HepG2 (cell line): Measurements from ENCODE around the gene LITAFD. TPM values are rescaled to one million over a fixed set of nuclear protein-coding genes. Genes with fewer than 3 reads are reported as not detected.

Experiments
- ATF7 ChIP-seq, 2 experiments: fragments of 450-650 bp in 1 of 2; sonication (generic) in 1 of 2; formaldehyde crosslinking in 1 of 2; IDR thresholded peaks; 2 replicates each; pipeline versions ENCODE4 v1.4.0 to v1.6.1; 2016 to 2020; ENCODE audit warnings: antibody characterized with exemption in 1 of 2, mild to moderate bottlenecking in 1 of 2, missing genetic modification reagents in 1 of 2
- BORCS8-MEF2B ChIP-seq: sonication (generic); formaldehyde crosslinking; IDR thresholded peaks from 2 replicates; pipeline ENCODE4 v1.8.0; 2022; ENCODE audit warnings: mild to moderate bottlenecking, missing genetic modification reagents
- HDAC1 ChIP-seq: sonication (generic); formaldehyde crosslinking; IDR thresholded peaks from 2 replicates; pipeline ENCODE4 v1.5.1; 2020; ENCODE audit warnings: mild to moderate bottlenecking, missing genetic modification reagents
- JARID2 ChIP-seq: sonication (generic); formaldehyde crosslinking; IDR thresholded peaks from 2 replicates; pipeline ENCODE4 v1.8.1; 2023; ENCODE audit warnings: missing genetic modification reagents, inconsistent platforms; ENCODE audit not compliant: insufficient replicate concordance
- NFIB ChIP-seq: sonication (generic); formaldehyde crosslinking; IDR thresholded peaks from 2 replicates; pipeline ENCODE4 v1.9.0; 2021; ENCODE audit warnings: missing genetic modification reagents, mild to moderate bottlenecking, borderline replicate concordance
- SETDB1 ChIP-seq: sonication (generic); formaldehyde crosslinking; IDR thresholded peaks from 2 replicates; pipeline ENCODE4 v1.5.1; 2020; ENCODE audit warnings: missing genetic modification reagents, mild to moderate bottlenecking, borderline replicate concordance
- ZBTB38 ChIP-seq: sonication (generic); formaldehyde crosslinking; IDR thresholded peaks from 2 replicates; pipeline ENCODE4 v1.5.1; 2020; ENCODE audit warnings: mild to moderate bottlenecking, missing genetic modification reagents
- ZNF547 ChIP-seq: sonication (generic); formaldehyde crosslinking; IDR thresholded peaks from 2 replicates; pipeline ENCODE4 v1.5.1; 2020; ENCODE audit warnings: mild to moderate bottlenecking, missing genetic modification reagents
- ZNF737 ChIP-seq: sonication (generic); formaldehyde crosslinking; IDR thresholded peaks from 2 replicates; pipeline ENCODE4 v1.5.0; 2020; ENCODE audit warnings: missing genetic modification reagents, mild to moderate bottlenecking, borderline replicate concordance
- ZNF776 ChIP-seq: sonication (generic); formaldehyde crosslinking; IDR thresholded peaks from 2 replicates; pipeline ENCODE4 v1.4.0; 2020; ENCODE audit warnings: mild to moderate bottlenecking, missing genetic modification reagents
- polyA plus RNA-seq, 8 experiments: library from polyadenylated mRNA; depleted of rRNA in 3 of 8; stranded (reverse) in 7 of 8; unstranded in 1 of 8; fragments of >200 nt; fragmentation: Illumina TruSeq in 4 of 8; extraction: Trizol in 4 of 8; gene quantifications; 2 replicates each; pipeline versions ENCODE4 v1.2.1 to v1.2.3, GENCODE V29; 2011 to 2016; ENCODE audit warnings: low read depth in 4 of 8, missing spikeins in 1 of 8, mixed read lengths in 1 of 8; ENCODE audit not compliant: insufficient read depth in 1 of 8
- total RNA-seq, 5 experiments: library from RNA; depleted of rRNA; stranded (reverse); fragments of >200 nt; fragmentation: Illumina TruSeq; extraction: Trizol; gene quantifications; 2 replicates each; pipeline ENCODE4 v1.2.3, GENCODE V29; 2016; ENCODE audit warnings: low read depth in 1 of 5
- TF ChIP-seq, protein P1 (sequence below): IDR thresholded peaks from 2 replicates; pipeline ENCODE4 v1.4.0; 2020; ENCODE audit warnings: mild to moderate bottlenecking, missing genetic modification reagents
- TF ChIP-seq, protein P2 (sequence below): sonication (generic); formaldehyde crosslinking; IDR thresholded peaks from 2 replicates; pipeline ENCODE4 v1.5.1; 2020; ENCODE audit warnings: mild to moderate bottlenecking, missing genetic modification reagents
- TF ChIP-seq, protein P3 (sequence below): sonication (generic); formaldehyde crosslinking; IDR thresholded peaks from 2 replicates; pipeline ENCODE4 v1.4.0; 2020; ENCODE audit warnings: missing genetic modification reagents, low read depth, mild to moderate bottlenecking, borderline replicate concordance
- TF ChIP-seq, protein P4 (sequence below): sonication (generic); formaldehyde crosslinking; IDR thresholded peaks from 2 replicates; pipeline ENCODE4 v1.4.0; 2020; ENCODE audit warnings: missing genetic modification reagents, borderline replicate concordance
- TF ChIP-seq, protein P5 (sequence below): IDR thresholded peaks from 2 replicates; pipeline ENCODE4 v1.6.1; 2012; ENCODE audit warnings: inconsistent platforms

The LITAFD gene
- total and polyA plus RNA-seq, 2 of the 13 experiments (the other 11 are each of a cell fraction or from before 2014, with no cell fraction given): not detected

DNA sequence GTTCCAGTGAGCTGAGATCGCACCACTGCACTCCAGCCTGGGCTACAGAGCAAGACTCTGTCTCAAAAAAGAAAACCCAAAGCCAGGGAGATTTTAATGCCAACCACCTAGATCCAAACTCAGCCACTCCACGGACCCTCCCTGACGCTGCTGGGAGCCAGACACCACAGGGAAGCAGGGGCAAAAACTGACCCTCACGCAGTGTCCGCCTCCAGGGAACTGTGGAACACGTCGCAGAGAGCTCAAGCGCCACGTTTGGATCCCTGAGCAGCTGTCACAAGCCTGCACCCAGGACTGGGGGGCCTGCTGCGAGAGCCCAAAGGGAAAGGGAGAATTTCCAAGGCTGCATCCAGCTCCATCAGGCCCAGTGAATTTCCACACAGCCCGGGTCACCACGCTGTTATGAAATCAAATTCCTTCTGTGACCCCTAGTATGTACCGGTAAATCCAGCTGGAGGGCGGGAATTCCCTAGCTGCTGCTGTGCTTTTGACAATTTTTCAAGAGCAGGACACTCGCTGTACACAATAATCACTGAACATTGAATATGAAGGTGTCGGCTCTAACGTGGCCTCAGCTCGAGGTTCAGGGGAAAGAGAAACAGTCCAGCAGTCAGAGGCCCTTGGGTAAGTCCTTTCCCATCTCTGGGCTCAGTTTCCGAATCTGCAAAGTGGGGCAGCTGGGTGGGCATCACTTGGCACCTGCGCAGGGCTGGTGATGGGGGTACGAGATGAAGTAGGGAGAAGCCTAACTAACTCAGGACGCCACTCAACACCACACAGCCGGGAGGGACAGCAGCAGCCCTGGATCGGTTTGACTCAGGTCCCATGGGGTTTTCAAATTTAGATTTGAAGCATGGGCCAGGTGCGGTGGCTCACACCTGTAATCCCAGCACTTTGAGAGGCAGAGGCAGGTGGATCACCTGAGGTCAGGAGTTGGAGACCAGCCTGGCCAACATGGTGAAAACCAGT is 22.0 kb upstream of the LITAFD start (continued):
- TF ChIP-seq, protein P1, sequence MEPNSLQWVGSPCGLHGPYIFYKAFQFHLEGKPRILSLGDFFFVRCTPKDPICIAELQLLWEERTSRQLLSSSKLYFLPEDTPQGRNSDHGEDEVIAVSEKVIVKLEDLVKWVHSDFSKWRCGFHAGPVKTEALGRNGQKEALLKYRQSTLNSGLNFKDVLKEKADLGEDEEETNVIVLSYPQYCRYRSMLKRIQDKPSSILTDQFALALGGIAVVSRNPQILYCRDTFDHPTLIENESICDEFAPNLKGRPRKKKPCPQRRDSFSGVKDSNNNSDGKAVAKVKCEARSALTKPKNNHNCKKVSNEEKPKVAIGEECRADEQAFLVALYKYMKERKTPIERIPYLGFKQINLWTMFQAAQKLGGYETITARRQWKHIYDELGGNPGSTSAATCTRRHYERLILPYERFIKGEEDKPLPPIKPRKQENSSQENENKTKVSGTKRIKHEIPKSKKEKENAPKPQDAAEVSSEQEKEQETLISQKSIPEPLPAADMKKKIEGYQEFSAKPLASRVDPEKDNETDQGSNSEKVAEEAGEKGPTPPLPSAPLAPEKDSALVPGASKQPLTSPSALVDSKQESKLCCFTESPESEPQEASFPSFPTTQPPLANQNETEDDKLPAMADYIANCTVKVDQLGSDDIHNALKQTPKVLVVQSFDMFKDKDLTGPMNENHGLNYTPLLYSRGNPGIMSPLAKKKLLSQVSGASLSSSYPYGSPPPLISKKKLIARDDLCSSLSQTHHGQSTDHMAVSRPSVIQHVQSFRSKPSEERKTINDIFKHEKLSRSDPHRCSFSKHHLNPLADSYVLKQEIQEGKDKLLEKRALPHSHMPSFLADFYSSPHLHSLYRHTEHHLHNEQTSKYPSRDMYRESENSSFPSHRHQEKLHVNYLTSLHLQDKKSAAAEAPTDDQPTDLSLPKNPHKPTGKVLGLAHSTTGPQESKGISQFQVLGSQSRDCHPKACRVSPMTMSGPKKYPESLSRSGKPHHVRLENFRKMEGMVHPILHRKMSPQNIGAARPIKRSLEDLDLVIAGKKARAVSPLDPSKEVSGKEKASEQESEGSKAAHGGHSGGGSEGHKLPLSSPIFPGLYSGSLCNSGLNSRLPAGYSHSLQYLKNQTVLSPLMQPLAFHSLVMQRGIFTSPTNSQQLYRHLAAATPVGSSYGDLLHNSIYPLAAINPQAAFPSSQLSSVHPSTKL (CRISPR knock-in tag): peak; percentile 94
- TF ChIP-seq, protein P2, sequence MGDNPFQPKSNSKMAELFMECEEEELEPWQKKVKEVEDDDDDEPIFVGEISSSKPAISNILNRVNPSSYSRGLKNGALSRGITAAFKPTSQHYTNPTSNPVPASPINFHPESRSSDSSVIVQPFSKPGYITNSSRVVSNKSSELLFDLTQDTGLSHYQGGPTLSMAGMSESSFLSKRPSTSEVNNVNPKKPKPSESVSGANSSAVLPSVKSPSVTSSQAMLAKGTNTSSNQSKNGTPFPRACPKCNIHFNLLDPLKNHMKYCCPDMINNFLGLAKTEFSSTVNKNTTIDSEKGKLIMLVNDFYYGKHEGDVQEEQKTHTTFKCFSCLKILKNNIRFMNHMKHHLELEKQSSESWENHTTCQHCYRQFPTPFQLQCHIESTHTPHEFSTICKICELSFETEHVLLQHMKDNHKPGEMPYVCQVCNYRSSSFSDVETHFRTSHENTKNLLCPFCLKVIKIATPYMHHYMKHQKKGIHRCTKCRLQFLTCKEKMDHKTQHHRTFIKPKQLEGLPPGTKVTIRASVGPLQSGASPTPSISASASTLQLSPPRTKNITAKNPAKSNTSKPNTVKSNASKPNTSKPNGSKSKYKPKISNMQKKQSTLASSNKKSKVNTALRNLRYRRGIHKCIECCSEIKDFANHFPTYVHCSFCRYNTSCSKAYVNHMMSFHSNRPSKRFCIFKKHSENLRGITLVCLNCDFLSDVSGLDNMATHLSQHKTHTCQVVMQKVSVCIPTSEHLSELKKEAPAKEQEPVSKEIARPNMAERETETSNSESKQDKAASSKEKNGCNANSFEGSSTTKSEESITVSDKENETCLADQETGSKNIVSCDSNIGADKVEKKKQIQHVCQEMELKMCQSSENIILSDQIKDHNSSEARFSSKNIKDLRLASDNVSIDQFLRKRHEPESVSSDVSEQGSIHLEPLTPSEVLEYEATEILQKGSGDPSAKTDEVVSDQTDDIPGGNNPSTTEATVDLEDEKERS: no peak
- TF ChIP-seq SETDB1 (CRISPR knock-in tag) (no peak), NFIB (CRISPR knock-in tag) (no peak), ZNF547 (peak; percentile 69), BORCS8-MEF2B (peak; percentile 69), ZNF776 (CRISPR knock-in tag) (peak; percentile 29; the same call in 1 of the 2 replicates), ATF7 (IDR thresholded peaks at IDR 0.05) (no peak), ATF7 (CRISPR knock-in tag; IDR thresholded peaks at IDR 0.05) (peak; percentile 53; the same call in 1 of the 2 replicates), JARID2 (CRISPR knock-in tag) (no peak), ZNF737 (CRISPR knock-in tag) (no peak), ZBTB38 (CRISPR knock-in tag) (peak; percentile 92), HDAC1 (peak; percentile 94)
- TF ChIP-seq, protein P3, sequence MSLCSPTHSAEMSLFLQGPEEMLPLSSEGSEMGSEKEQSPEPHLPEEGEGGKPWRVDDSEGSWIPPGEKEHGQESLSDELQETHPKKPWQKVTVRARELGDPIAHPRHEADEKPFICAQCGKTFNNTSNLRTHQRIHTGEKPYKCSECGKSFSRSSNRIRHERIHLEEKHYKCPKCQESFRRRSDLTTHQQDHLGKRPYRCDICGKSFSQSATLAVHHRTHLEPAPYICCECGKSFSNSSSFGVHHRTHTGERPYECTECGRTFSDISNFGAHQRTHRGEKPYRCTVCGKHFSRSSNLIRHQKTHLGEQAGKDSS (CRISPR knock-in tag): no peak
- TF ChIP-seq, protein P4, sequence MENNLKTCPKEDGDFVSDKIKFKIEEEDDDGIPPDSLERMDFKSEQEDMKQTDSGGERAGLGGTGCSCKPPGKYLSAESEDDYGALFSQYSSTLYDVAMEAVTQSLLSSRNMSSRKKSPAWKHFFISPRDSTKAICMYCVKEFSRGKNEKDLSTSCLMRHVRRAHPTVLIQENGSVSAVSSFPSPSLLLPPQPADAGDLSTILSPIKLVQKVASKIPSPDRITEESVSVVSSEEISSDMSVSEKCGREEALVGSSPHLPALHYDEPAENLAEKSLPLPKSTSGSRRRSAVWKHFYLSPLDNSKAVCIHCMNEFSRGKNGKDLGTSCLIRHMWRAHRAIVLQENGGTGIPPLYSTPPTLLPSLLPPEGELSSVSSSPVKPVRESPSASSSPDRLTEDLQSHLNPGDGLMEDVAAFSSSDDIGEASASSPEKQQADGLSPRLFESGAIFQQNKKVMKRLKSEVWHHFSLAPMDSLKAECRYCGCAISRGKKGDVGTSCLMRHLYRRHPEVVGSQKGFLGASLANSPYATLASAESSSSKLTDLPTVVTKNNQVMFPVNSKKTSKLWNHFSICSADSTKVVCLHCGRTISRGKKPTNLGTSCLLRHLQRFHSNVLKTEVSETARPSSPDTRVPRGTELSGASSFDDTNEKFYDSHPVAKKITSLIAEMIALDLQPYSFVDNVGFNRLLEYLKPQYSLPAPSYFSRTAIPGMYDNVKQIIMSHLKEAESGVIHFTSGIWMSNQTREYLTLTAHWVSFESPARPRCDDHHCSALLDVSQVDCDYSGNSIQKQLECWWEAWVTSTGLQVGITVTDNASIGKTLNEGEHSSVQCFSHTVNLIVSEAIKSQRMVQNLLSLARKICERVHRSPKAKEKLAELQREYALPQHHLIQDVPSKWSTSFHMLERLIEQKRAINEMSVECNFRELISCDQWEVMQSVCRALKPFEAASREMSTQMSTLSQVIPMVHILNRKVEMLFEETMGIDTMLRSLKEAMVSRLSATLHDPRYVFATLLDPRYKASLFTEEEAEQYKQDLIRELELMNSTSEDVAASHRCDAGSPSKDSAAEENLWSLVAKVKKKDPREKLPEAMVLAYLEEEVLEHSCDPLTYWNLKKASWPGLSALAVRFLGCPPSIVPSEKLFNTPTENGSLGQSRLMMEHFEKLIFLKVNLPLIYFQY (CRISPR knock-in tag): peak; percentile 91
- TF ChIP-seq, protein P5, sequence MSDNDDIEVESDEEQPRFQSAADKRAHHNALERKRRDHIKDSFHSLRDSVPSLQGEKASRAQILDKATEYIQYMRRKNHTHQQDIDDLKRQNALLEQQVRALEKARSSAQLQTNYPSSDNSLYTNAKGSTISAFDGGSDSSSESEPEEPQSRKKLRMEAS: no peak
